B cell (primary cell): ENCODE data around the gene RINT1. TPM values are rescaled to one million over a fixed set of nuclear protein-coding genes. Genes with fewer than 3 reads are reported as not detected.

Experiments
- ATAC-seq: fragments of 200-7000 bp; cut with Tn5 transposase; one replicate; pipeline ENCODE4 v1.10.0; 2021; ENCODE audit warnings: low read depth, mild to moderate bottlenecking, moderate number of reproducible peaks, moderate library complexity
- CTCF ChIA-PET: fragments of 350-600 bp; sonication (Branson Sonifier 250); formaldehyde crosslinking; loops from one replicate; lab custom pipeline; 2021; ENCODE audit warnings: antibody characterized with exemption, inconsistent platforms; lab: Charles Lee
- POLR2A ChIA-PET: fragments of 350-600 bp; sonication (Branson Sonifier 250); formaldehyde crosslinking; loops from one replicate; lab custom pipeline; 2021; ENCODE audit warnings: antibody characterized with exemption; lab: Charles Lee
- DNase-seq: peaks from one replicate; pipeline ENCODE4 v3.0.0; 2013
- H2AFZ ChIP-seq: 2 replicates; pipeline ENCODE4 v1.6.1; 2012; ENCODE audit warnings: mild to moderate bottlenecking, low read depth, low read length; ENCODE audit not compliant: insufficient read depth, poor library complexity, severe bottlenecking
- H3K27ac ChIP-seq, 2 donors: 1 replicate in 1 of 2; 2 replicates in 1 of 2; pipeline ENCODE4 v1.5.1; 2012 to 2013; ENCODE audit warnings: low read length in 2 of 2, mild to moderate bottlenecking in 2 of 2, moderate library complexity in 1 of 2
- H3K27me3 ChIP-seq, 4 experiments: fragments of 200-600 bp in 1 of 4; sonication (generic) in 1 of 4; replicated peaks in 1 of 4; 1 replicate in 2 of 4; 2 replicates in 2 of 4; pipeline versions ENCODE4 v1.6.1 to v1.7.0; 2013 to 2016; ENCODE audit warnings: low read length in 3 of 4, mild to moderate bottlenecking in 2 of 4, mixed read lengths in 1 of 4, moderate library complexity in 1 of 4; ENCODE audit not compliant: insufficient read depth in 4 of 4, control insufficient read depth in 3 of 4; ENCODE audit errors: control extremely low read depth in 1 of 4
- H3K36me3 ChIP-seq, 2 experiments: replicated peaks in 1 of 2; 1 replicate in 1 of 2; 2 replicates in 1 of 2; pipeline versions ENCODE4 v1.6.1 to v1.7.1; 2013; ENCODE audit warnings: low read length in 1 of 2; ENCODE audit not compliant: insufficient read depth in 2 of 2, control insufficient read depth in 1 of 2; ENCODE audit errors: control extremely low read depth in 1 of 2, extremely low read depth in 1 of 2
- H3K4me1 ChIP-seq, 2 donors: fragments of 200-600 bp in 1 of 2; sonication (generic) in 1 of 2; 1 replicate in 1 of 2; 2 replicates in 1 of 2; pipeline versions ENCODE4 v1.5.1 to v1.6.1; 2013 to 2017; ENCODE audit warnings: low read length in 2 of 2; ENCODE audit not compliant: control insufficient read depth in 2 of 2, insufficient read depth in 2 of 2
- H3K4me2 ChIP-seq: replicated peaks from 2 replicates; pipeline ENCODE3; 2012; ENCODE audit warnings: mild to moderate bottlenecking, low read depth, low read length; ENCODE audit not compliant: poor library complexity, severe bottlenecking
- H3K4me3 ChIP-seq, 5 experiments: fragments of 200-600 bp in 1 of 5; sonication (generic) in 1 of 5; 1 replicate in 3 of 5; 2 replicates in 2 of 5; pipeline versions ENCODE4 v1.5.1 to v1.7.0; 2011 to 2016; ENCODE audit warnings: low read length in 4 of 5, mild to moderate bottlenecking in 4 of 5, low read depth in 2 of 5, control low read depth in 1 of 5, moderate library complexity in 1 of 5; ENCODE audit not compliant: insufficient read depth in 1 of 5; ENCODE audit errors: control extremely low read depth in 1 of 5, extremely low read depth in 1 of 5
- H3K79me2 ChIP-seq: fragments of 200-600 bp; sonication (generic); one replicate; pipeline ENCODE4 v1.6.0; 2016; ENCODE audit warnings: low read length; ENCODE audit not compliant: control insufficient read depth, insufficient read depth
- H3K9ac ChIP-seq: fragments of 200-600 bp; sonication (generic); 2 replicates; pipeline ENCODE4 v1.6.1; 2017; ENCODE audit warnings: mild to moderate bottlenecking, low read length, moderate library complexity
- H3K9me3 ChIP-seq, 3 donors: one replicate each; pipeline versions ENCODE4 v1.6.1 to v1.7.1; 2013; ENCODE audit warnings: low read length in 2 of 3; ENCODE audit not compliant: control insufficient read depth in 2 of 3, insufficient read depth in 1 of 3; ENCODE audit errors: control extremely low read depth in 1 of 3
- H4K20me1 ChIP-seq: 2 replicates; pipeline ENCODE4 v1.6.0; 2012; ENCODE audit warnings: mild to moderate bottlenecking, low read length; ENCODE audit not compliant: insufficient read depth, control insufficient read depth, poor library complexity, severe bottlenecking
- H3K27ac Mint-ChIP-seq: one replicate; pipeline ENCODE4 v1.8.0; 2021; ENCODE audit warnings: mixed read lengths
- H3K27me3 Mint-ChIP-seq: one replicate; pipeline ENCODE4 v1.8.0; 2021; ENCODE audit warnings: mixed read lengths
- H3K4me1 Mint-ChIP-seq: one replicate; pipeline ENCODE4 v1.8.0; 2021; ENCODE audit warnings: mixed read lengths
- H3K4me3 Mint-ChIP-seq: one replicate; pipeline ENCODE4 v1.8.0; 2021; ENCODE audit warnings: mixed read lengths
- H3K9me3 Mint-ChIP-seq: one replicate; pipeline ENCODE4 v1.8.0; 2022; ENCODE audit warnings: mixed read lengths; ENCODE audit not compliant: insufficient read depth
- EZH2 ChIP-seq: IDR thresholded peaks from 2 replicates; pipeline ENCODE4 v1.6.1; 2012; ENCODE audit warnings: borderline replicate concordance, low read depth, mild to moderate bottlenecking, moderate library complexity, low read length; ENCODE audit not compliant: insufficient read depth, poor library complexity, severe bottlenecking
- WGBS: methylation state at CpG from one replicate; pipeline ENCODE4 v1.1.5; 2013; ENCODE audit warnings: missing lambda C conversion rate; ENCODE audit not compliant: insufficient coverage; 5-methylcytosine and 5-hydroxymethylcytosine counted together
- intact Hi-C: fragments of 100-400 bp; cut with micrococcal nuclease; formaldehyde crosslinking; loops from one replicate; pipeline ENCODE4 v1.10.0; 2022
- polyA plus RNA-seq: library from polyadenylated mRNA; depleted of rRNA; stranded (reverse); fragments of >200 nt; gene quantifications from 2 replicates; pipeline ENCODE4 v1.2.3, GENCODE V29; 2012
- total RNA-seq, 2 donors: library from RNA; stranded (reverse); fragments of 120-200 nt in 1 of 2; gene quantifications; 1 replicate in 1 of 2; 2 replicates in 1 of 2; pipeline versions ENCODE4 v1.2.3 to v1.2.4, GENCODE V29; 2013 to 2022
- TF ChIP-seq, protein P1 (sequence below): fragments of 200-600 bp; IDR thresholded peaks from one replicate; pipeline ENCODE4 v1.8.0; 2022; ENCODE audit warnings: antibody characterized with exemption, mild to moderate bottlenecking

The RINT1 gene
- total and polyA plus RNA-seq, 2 donors (not counting 1 experiment from before 2014, with no cell fraction given) = 12.4 to 27.2 TPM

DNA sequence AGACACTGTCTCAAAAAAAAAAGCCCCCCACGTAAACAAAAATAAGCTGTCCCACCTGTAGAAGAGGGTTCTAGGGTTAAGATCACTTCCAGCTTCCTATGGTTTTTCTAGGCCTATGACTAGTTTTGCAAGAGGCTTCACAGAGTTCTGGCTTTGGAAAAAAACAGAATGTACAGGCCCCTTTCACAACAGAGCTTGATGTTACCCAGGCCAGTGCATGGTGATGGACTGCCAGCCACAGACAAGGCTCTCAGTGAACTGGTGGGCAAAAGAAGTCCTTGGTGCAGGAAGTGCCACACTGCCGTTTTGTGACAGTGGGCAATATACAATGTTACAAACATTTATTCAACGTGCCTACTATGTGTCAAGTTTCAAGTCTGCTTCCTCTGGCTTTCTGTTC lies 67.5 kb downstream of the RINT1 start:
- Mint-ChIP-seq H3K4me1 (no peaks in the 10 kb centered on the region), H3K27me3 (no peaks in the 10 kb centered on the region), H3K4me3 (no peak overlapping the region), H3K27ac (no peak overlapping the region), H3K9me3 (no peaks in the 10 kb centered on the region)
- ChIA-PET POLR2A (no interaction called here), CTCF (no interaction called here)
- H3K79me2 ChIP-seq = no peaks in the 10 kb centered on the region
- H4K20me1 ChIP-seq = no peaks in the 10 kb centered on the region
- no peak for ATAC-seq
- TF ChIP-seq, protein P1, sequence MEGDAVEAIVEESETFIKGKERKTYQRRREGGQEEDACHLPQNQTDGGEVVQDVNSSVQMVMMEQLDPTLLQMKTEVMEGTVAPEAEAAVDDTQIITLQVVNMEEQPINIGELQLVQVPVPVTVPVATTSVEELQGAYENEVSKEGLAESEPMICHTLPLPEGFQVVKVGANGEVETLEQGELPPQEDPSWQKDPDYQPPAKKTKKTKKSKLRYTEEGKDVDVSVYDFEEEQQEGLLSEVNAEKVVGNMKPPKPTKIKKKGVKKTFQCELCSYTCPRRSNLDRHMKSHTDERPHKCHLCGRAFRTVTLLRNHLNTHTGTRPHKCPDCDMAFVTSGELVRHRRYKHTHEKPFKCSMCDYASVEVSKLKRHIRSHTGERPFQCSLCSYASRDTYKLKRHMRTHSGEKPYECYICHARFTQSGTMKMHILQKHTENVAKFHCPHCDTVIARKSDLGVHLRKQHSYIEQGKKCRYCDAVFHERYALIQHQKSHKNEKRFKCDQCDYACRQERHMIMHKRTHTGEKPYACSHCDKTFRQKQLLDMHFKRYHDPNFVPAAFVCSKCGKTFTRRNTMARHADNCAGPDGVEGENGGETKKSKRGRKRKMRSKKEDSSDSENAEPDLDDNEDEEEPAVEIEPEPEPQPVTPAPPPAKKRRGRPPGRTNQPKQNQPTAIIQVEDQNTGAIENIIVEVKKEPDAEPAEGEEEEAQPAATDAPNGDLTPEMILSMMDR = no peak
- no peak for TF ChIP-seq EZH2
- peaks cover 0 to 2% (median 0%) of the 10 kb centered on the region in 3 donors for H3K9me3 ChIP-seq
- WGBS = 30% methylated on average over 1 of the region's 3 CpGs
- no peak overlapping the region for H3K4me3 ChIP-seq
- no peaks in the 10 kb centered on the region for H3K27me3 ChIP-seq
- no peak overlapping the region for H3K4me2 ChIP-seq
- no peaks in the 10 kb centered on the region for H3K4me1 ChIP-seq
- H3K9ac ChIP-seq = no peak overlapping the region
- no peak for DNase-seq
- intact Hi-C loops = no loop called here
- no peak overlapping the region for H3K27ac ChIP-seq
- no peaks in the 10 kb centered on the region for H3K36me3 ChIP-seq
- H2AFZ ChIP-seq = no peak overlapping the region

GRCh38 chr7:105600720-105601550 lies 68.9 kb downstream of the RINT1 start:
- WGBS = 87% methylated on average over 3 of the region's 14 CpGs
- Histone ChIP-seq H3K4me2 (no peak overlapping the region), H3K4me1 (no peaks in the 10 kb centered on the region), H3K27ac (no peak overlapping the region), H3K36me3 (no peaks in the 10 kb centered on the region), H2AFZ (no peak overlapping the region), H3K9ac (no peak overlapping the region), H3K4me3 (no peak overlapping the region), H3K27me3 (no peaks in the 10 kb centered on the region), H4K20me1 (no peaks in the 10 kb centered on the region), H3K9me3 (peaks cover 0 to 2% (median 0%) of the 10 kb centered on the region in 3 donors), H3K79me2 (no peaks in the 10 kb centered on the region)
- ChIA-PET CTCF (no interaction called here), POLR2A (no interaction called here)
- no peak overlapping the region for H3K4me3 Mint-ChIP-seq
- DNase-seq = no peak
- H3K27me3 Mint-ChIP-seq = no peaks in the 10 kb centered on the region
- intact Hi-C loops = no loop called here
- no peak for ATAC-seq
- no peak overlapping the region for H3K27ac Mint-ChIP-seq
- H3K4me1 Mint-ChIP-seq = no peaks in the 10 kb centered on the region
- TF ChIP-seq EZH2 = no peak
- TF ChIP-seq, protein P1 = no peak
- H3K9me3 Mint-ChIP-seq = no peaks in the 10 kb centered on the region
